HG03558 (cell line): ENCODE data around the gene IL1B.
"Not testable (repeated sequence)": the region's sequence is repeated elsewhere in the genome, so short reads cannot be mapped to it uniquely, and the experiment has no call there.

Experiments used
- ATAC-seq: cut with Tn5 transposase; IDR thresholded peaks from one replicate; pipeline ENCODE4 v1.9.1; 2021; ENCODE audit warnings: moderate number of reproducible peaks; ENCODE audit not compliant: unreplicated experiment; ENCODE audit errors: extremely low read depth

The IL1B gene

GRCh38 chr2:112859406-112860183 is 23.0 kb upstream of the IL1B start:
- not testable (repeated sequence) for ATAC-seq

GRCh38 chr2:112850588-112850987 is 14.0 kb upstream of the IL1B start:
- ATAC-seq = no peak

GRCh38 chr2:112849956-112850355 is 13.4 kb upstream of the IL1B start:
- ATAC-seq = no peak

- no peak for ATAC-seq
Observed at GRCh38 chr2:112848833-112849232, 12.3 kb upstream of the IL1B start.

GRCh38 chr2:112846031-112846430 is 9.5 kb upstream of the IL1B start:
- no peak for ATAC-seq

GRCh38 chr2:112843836-112844235 is 7.3 kb upstream of the IL1B start:
- ATAC-seq = no peak

- ATAC-seq = no peak
Observed at GRCh38 chr2:112843288-112843687, 6.7 kb upstream of the IL1B start.

GRCh38 chr2:112841295-112842044 is 4.9 kb upstream of the IL1B start:
- no peak for ATAC-seq

GRCh38 chr2:112840068-112840445 is 3.5 kb upstream of the IL1B start:
- no peak for ATAC-seq

GRCh38 chr2:112839407-112840067 is 3.0 kb upstream of the IL1B start:
- ATAC-seq = no peak

GRCh38 chr2:112836163-112836560 is 417 bp downstream of the IL1B start:
- no peak for ATAC-seq

- ATAC-seq = no peak
Observed at GRCh38 chr2:112835536-112836162, 930 bp downstream of the IL1B start.

GRCh38 chr2:112835061-112835501 is 1.5 kb downstream of the IL1B start:
- ATAC-seq = no peak

GRCh38 chr2:112834396-112835037 is 2.1 kb downstream of the IL1B start:
- no peak for ATAC-seq

GRCh38 chr2:112833976-112834375 is 2.6 kb downstream of the IL1B start:
- ATAC-seq = no peak

GRCh38 chr2:112833639-112833931 is 3.0 kb downstream of the IL1B start:
- not testable (repeated sequence) for ATAC-seq

- ATAC-seq = no peak
Observed at GRCh38 chr2:112832841-112833638, 3.5 kb downstream of the IL1B start.

GRCh38 chr2:112831946-112832840 is 4.4 kb downstream of the IL1B start:
- ATAC-seq = no peak

- ATAC-seq = no peak
Observed at GRCh38 chr2:112831513-112831845, 5.1 kb downstream of the IL1B start.
